T-helper 9 cell (primary cell): ENCODE data around the gene SERPINE2.

Experiments used
- DNase-seq: peaks from one replicate; pipeline ENCODE4 v3.0.0-alpha.2; 2020
- total RNA-seq, 2 donors: gene quantifications; one replicate each; lab custom pipeline; 2026; lab: John Stamatoyannopoulos, UW

The SERPINE2 gene, protein sequence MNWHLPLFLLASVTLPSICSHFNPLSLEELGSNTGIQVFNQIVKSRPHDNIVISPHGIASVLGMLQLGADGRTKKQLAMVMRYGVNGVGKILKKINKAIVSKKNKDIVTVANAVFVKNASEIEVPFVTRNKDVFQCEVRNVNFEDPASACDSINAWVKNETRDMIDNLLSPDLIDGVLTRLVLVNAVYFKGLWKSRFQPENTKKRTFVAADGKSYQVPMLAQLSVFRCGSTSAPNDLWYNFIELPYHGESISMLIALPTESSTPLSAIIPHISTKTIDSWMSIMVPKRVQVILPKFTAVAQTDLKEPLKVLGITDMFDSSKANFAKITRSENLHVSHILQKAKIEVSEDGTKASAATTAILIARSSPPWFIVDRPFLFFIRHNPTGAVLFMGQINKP
- 0.24 to 1.4 reads per million in 2 donors for total RNA-seq

DNA sequence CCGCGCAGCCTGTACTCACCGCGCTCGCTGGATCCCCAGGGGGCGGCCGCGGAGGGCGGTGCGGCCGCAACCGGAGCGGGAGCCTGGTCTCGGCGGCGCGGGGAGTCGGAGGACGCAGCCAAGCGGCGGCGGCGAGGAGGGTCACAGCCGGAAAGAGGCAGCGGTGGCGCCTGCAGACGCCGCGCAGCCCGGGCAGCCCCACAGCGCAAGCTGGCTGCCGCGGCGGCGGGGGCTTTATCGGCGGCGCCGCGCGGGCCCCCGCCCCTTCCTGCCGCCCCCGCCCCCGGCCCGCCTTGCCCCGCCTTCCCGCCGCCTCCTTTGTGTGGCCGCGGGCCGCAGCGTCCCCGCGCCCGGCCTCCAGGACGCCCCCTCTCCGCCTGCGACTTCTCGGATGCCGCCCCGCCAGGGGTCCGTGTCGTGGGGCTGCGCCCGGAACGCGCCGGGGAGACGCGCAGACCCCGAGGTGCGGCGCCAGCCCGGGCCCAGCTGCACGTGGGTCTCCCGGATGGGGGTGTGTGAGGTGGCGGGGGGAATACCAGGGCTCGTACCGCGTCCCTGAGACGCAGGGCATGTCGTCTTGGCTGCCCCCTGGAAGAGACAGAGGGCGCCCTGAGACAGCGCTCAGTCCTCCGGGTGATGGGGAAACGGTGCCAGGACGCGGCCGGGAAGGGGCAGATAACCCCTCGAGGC, at the start of gene SERPINE2:
SERPINE2 (minus strand) TSS at position 207 of the 690 bp plus-strand sequence. CDS start 37,386 bp downstream, outside the sequence.
- DNase-seq = no peak

DNA sequence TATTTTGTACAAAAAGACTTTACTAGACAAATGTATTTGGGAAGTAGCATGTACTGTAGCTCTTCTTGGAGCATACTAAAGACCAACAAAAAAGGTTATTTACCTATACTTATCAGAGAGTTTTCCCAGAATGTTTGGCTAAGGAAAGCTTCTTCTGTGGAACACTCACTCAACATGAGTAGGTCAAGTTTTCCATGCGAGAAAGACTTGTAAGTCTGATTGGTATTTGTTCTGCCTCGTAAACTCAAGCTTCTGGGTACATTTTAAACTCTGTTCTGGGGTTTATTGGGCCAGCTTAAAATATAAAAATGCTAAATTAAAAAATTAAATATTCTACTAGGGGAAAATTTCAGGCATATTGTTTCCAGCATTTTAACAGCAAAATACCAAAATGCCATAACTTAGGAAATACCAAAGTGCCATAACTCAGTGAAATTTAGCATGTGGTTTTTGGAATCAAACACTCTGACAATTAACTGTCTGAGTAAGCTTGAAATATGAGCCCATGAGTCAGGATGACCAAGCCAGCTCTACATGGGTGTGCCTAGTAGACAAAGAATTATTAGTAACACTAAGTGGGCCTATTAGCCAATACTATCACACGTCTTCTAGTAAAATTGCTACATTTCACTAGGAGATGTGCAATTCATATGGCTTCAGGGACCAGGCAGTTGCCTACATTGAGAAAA, 47.3 kb upstream of the SERPINE2 start:
- DNase-seq = no peak

DNA sequence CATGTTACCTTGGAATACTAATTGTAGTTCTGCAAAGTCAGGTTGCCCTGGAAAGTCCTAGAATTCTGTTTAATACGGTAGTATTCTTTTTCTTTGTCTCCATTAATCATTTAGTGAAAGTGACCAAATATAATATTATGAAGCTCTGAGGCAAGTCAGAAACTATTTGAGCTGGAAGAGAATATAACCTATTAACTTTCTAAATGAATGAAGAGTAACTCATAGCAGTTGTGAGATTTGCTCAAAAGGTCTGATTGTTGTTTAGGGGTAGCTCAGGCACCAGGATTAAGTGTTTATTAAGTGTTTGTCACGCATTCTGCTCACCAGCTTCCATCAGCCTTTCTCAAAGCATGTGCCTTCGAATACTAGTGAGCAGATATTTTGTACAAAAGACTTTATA, 46.7 kb upstream of the SERPINE2 start:
- DNase-seq = no peak

DNA sequence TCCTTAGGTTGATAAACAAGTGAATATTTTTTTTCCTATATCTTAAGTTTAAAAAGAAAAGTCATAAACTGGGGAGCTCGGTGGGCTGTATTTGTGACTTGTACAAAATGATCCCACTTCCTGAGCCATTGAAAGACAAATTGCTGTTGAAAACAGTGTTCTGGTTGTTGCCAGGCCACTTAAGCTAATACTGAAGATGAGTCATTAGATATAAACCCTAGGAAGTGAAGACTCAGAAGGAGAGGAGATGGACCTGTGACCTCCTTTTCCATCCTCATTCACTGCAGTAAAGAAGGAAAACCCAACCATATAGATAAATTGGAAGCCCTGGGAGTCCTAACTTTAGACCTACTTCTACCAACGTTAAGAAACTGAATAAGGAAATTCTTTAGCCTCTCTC, 46.2 kb upstream of the SERPINE2 start:
- DNase-seq = no peak

DNA sequence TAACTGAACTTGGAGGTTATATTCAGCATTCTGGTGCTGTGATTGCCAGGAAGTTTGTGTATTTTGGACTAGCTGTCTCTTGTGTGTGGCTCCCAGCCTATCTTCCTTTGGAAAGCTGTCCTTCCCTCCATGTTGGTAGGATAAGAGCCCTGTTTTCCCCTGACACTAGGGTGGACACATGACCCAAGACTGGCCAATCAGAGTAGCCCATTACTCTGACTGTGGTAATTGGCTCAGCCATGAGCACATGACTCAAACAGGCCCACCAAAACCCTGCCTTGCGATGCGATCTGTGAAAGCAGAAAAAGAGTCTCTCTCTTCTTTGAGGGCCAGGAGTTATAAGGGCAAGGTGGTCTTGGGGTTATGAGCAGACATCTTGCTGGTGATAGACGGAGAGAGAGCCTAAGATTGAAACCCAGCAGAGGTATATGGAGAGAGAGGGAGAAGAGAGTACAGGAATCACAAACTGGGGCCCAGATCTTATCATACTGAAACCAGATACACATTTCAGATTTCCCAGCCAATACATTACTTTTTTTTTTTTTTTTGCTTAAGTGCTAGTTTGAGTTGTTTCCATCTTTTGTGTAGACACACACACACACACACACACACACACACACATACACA, 45.3 kb upstream of the SERPINE2 start:
- DNase-seq = no peak

DNA sequence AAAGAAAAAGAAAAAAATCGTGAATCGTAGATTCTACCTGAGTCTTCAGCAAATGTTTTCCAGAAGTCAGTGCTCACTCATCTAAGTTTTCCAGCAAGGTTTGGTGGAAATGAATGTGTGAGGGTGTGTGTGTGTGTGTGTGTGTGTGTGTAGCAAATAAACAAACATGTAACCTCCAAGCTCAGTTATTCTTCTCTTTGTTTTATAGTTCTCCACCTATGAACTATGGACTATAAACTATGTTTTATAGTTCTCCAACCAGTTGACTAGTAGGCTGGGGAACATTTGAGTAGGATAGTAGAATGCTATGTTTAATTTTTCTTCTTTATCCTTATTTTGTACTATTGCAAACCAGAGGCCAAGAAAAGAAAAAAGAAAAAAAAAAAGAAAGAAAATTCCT, 44.6 kb upstream of the SERPINE2 start:
- DNase-seq = no peak

DNA sequence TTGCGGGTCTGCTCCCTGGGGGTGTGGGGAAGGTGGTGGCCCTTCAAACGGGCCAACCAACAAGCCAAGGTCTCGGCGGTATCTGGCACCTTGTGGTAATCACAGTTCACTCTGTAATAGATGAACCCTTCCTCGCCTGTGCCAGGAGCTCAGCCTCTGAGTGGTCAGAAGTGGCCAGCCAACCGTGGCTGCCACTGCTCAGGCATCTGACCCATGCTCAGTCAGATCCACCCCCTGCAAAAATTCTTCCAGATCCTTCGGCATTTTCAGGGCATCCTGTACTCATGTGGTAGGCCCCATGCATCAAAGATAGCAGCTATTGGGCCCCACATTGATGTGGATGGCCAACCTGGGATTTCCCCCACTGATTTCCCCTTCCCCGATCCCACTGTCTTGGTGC, 39.6 kb upstream of the SERPINE2 start:
- no peak for DNase-seq

DNA sequence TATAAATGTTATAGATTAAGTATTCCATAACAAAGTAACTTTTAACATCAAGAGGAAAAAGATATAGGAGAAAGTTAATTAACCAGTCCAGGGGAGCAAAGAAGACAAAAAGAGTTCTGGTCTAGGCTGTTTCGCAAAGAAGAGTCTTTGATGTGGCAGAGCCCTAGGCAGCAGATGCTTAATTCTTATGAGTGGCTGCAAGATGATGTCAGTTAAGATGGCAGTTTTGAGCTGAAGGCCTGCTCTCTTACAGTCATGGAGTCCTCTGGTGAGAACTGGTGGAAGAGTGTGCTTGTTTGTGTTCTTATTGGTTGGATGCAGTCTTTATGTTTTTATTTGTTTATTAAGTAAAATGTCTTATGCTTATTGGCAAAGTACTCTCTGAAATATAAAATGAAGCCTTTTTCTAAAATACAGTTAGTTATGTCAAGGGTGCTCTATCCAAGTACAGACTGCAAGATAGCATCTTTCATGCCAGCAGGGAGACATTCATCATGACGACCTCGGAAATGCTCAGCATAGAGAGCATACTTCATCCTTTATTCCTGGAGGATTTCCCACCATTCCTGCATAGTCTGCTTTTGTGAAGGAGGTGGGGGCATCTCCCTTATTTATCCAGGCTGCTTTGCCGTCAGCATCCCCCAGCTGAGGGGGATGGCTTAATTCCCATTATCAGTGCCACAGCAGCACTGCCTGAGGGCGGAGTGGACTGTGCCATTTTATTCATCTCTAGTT, 38.9 kb upstream of the SERPINE2 start:
- no peak for DNase-seq

DNA sequence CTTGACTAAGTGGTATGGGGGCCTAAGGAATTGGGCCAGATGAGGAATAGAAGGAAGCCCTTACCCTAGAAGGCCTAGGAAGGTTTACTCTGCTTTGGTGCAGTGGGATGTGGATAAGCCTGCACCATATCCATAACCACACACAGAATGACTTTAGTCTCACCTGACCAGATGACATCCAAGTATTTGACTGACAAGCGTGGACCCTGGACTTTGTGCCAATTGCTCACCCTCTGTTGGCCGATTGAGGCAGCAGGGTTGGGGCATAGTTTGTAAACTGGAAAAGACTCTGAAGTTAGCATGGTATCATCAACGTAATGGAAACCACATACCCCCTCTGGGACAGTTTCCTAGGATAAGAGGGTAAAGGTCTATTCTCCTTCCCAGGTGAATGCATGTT, 36.5 kb upstream of the SERPINE2 start:
- DNase-seq = no peak

DNA sequence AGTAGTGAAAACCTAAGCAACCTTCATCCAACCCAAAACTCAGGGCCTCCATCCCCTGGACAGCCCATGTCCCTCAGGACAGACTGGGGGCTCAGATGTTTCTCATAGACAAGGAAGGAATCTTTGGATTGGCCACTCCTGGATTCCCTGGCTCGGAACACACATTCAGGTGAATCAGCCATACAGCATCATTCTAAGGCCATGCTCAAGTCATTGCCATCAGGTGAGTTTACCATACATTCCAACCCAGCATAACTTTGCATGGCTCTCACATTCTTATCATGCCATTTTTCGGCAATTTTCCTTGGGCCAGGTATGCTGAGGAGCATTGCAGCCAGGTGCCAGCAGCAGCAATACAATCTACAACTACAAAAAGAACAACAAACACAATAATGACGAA, 34.6 kb upstream of the SERPINE2 start:
- no peak for DNase-seq

DNA sequence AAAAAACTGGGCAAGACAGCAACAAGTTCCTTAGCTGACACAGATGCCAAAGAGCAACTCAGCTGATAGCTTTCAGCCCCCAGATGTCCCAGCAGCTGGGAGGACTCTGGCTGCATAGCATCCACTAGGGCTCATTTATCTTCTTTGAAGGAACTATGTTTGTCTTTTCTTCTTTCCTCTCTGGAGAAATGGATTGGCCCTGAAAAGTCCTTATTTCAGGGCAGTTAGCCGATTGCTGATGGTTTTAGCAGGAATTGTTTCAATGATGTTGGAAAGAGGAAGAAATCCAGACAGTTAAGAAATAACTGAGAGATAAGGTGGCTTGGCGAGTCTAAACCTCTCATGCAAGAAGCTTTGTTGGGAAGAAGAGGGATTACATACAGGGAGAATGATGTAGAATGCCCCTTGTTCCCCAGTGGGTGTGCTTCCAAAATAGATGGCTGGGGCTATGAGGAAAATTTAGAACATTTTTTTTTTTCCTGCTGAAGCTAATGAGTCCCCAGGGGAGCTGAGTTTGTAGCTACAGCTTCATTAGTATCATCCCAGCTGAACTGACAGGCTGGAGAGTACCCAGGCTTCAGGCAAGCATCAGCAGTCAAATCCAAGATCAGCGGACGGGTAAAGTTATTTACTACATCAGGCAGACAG, 33.6 kb upstream of the SERPINE2 start:
- no peak for DNase-seq

DNA sequence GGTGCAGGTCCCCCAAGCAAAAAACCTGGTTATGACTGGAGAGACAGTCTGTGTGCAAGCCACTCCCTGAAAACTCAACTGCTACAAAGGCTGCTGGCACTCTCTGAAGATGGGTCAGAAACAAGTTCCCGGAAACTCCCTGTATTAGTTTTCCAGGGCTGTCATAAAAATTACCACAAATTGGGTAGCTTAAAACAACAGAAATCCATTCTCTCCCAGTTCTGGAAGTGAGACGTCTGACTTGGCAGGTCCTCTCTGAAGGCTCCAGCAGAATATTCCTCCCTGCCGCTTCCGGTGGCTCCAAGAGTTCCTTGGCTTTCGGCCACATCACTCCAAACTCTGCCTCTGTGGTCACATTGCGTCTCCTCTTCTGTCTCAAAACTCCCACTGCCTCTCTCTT, 30.1 kb upstream of the SERPINE2 start:
- DNase-seq = no peak

DNA sequence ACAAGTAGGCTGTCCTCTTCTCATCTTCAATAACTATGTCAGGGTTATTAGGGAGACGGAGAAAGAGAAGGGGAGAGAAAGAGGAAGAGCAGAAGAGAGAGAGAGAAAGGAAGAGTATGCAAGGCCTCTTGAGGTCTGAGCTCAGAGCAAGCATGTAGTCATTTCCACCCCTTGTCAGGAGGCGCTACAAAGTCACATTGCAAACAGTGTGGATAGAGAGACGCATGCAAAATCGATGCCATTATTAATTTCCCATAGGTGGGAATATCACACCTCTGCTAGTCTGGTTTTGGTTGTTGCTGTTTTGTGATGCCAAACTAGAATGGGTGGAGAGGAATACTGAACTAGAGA, 24.2 kb upstream of the SERPINE2 start:
- no peak for DNase-seq

DNA sequence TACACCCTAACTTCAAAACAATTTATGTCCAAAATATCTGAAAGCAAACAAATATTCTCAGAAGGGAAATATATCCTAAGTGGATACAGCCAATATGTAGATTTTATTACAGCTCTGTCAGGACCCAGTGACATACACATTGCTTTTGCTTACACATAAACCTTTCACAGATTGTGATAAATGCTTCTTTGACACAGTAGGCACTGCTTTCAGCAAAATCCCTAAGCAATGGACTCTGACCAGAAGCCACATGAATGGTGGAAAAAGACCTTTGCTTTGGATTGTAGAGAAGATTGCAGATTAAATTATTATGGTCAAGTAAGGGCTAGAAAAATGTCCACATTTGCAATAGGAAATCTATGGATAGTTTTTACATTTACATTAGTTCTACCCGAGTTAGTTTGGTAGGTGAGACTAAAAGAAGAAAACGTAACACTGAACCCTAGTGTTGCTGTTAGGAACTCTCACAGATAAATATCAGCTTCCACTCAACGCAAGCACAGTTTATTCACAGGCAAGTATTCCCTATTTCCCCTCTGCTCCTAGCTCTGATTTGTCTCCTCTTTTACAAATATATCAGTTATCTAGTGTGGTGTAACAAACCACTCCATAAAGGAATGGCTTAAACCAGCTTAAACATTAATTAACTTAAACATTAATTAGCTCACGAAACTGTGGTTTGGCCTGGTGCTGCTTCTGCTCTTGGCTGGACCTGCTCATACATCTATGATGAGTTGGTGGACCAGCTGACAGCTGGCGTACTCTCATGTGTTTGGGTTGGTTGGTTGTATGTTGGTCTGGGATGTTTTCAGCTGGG, 23.6 kb upstream of the SERPINE2 start:
- DNase-seq = no peak

DNA sequence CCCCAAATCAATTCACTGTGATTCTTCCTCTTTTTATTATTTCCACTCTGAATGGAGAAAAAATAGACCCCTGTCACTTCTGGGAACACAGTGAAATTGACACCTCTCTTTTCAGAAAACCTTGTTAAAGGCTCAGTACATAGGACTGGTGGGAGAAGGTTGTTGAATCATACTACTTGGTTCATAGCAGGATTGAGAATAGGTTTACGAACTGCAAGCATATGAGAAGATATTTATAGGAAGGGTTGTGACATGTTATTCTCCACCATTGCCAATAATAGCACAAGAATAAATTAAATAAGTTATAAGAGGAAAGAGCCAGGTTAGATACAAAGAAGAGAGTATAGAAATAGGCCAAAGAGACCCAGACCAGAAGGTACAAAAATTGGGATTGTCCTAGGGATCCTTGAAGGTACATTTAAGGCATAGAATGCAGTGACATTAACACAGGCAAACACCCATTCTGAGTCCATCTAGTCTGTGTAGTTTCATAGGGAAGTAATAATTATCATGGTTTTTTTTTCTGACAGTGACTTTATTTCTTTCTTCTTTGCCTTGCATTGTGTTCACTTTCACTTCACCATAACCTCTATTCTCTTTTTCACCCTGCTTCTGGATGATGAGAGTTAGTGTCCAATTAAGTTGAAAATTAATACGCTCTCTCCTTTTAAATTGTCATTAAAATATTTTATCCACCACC, 21.8 kb upstream of the SERPINE2 start:
- DNase-seq = no peak

DNA sequence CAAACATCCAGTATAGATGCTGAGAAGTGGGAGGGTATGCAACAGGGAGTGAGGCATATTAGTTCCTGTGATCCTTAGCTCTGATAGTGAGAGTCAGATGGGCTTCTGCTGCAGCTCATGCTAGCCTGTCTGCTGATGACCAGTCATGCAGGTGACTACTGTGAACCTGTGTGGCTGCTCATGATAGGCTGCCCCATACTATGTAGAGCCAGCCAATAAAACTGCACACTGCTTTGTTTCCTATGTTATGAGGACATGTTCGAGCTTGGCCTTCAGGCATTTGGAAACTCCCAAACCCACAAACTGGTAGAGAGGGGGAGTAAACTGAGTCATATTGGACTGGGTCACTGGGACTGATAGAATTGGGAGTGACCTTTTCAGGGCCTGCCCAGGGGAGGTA, 20.1 kb upstream of the SERPINE2 start:
- no peak for DNase-seq

DNA sequence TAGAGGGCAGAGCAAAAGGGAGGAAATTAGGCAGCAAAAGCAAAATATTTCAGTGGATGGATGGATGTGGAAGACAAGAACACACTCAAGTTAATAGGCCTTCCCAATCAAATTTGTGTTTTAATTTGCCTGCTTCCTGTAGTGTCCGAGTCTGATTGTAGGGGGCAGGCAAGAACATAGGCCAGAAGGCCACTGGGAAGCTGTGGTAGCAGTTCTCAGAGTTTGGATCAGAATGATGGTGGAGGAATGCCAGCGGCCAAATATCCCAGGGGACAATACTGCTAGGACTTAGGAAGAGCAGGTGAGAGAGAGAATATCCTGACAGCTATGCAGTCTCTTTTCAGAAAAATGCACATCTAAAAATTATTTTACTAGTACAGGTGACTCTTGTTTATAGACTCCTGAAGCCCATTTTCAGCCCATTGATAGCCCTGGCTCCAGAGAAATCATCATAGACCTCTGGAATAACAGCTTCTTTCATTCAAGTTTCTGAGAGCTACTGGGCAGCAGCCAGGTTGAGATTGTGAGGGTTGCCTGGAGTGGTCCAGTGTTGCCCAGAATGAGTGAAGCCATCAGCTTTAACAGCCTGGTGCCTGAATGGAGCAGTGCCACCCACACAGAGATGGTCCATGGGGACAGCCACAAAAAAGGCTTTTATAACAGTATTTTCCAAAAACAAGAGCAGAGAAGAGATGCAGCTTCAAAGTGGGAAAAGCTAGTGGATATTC, 19.1 kb upstream of the SERPINE2 start:
- DNase-seq = no peak

DNA sequence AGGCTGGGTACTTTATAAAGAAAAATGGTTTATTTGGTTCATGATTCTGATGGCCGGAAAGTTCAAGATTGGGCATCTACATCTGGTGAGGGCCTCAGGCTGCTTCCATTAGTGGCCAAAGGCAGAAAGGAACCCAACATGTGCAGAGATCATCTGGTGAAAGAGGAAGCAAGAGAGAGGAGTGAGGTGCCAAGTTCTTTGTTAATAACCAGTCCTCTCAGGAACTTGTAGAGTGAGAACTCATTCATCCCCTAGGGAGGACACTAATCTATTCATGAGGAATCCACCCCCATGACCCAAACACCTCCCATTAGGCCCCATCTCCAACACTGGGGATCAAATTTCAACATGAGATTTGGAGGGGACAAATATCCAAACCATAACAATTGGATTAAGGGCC, 17.8 kb upstream of the SERPINE2 start:
- no peak for DNase-seq

DNA sequence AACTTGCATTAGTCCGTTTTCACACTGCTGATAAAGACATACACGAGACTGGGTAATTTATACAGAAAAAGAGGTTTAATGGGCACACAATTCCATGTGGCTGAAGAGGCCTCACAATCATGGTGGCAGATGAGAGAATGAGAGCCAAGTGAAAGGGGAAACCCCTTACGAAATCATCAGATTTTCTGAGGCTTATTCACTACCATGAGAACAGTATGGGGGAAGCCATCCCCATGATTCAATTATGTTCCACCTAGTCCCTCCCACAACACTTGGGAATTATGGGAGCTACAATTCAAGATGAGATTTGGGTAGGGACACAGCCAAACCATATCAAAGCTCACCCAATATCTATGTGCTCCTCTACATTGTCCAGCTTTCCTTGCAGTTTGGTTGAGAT, 16.0 kb upstream of the SERPINE2 start:
- no peak for DNase-seq

DNA sequence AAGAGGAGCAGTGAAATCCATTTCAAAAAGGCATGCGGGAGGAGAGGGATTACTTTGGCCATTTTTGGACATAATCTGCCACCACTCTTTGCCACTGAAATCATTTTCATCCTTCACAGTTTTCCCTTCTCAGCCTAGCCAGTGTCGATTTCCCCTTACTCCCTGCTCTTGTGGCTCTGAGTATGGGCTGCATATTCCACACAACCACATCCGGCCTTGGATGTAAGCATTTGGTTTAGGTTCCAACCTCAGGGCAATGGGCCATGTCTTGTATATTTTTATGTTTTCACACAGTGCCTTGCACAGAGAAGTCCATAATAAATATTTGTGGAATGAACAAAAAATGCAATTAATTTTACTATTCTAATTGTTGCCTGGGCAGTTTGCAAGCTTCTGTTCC, 7.7 kb upstream of the SERPINE2 start:
- DNase-seq = no peak
